ENCODE data around the gene SPOCD1.

DNA sequence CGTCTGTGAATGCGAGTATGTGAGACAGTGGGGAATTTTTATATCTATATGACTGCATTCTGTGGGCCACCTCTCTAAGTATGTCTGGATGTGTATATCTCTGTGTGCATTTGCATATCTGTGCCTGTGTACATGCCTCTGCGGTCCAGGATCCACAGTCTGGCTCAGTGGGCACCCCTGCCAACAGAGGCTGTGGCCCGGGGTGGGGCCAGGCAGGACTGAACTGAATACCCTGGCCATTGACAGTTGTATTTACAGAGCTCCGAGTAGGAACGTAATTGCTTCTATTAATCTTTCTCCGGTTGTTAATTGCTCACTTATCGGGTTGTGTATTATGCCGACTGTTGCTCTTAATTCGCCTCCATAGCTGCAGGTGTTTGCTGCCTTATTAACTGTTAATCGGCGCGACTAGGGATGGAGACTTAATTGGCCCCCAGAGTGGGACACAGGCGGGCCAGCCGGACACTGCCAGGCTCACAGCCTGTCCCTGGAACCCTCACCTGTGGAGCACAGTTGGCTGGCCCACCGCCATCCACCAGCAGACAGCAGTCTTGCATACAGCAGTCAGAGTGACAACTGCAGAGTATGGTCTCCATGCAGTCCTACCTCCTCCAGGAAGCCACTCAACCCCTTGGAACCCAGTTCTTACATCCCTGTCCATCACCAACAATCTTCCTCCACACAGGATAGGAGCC lies 29.3 kb downstream of the SPOCD1 start:
- TF ChIP-seq, protein P1, sequence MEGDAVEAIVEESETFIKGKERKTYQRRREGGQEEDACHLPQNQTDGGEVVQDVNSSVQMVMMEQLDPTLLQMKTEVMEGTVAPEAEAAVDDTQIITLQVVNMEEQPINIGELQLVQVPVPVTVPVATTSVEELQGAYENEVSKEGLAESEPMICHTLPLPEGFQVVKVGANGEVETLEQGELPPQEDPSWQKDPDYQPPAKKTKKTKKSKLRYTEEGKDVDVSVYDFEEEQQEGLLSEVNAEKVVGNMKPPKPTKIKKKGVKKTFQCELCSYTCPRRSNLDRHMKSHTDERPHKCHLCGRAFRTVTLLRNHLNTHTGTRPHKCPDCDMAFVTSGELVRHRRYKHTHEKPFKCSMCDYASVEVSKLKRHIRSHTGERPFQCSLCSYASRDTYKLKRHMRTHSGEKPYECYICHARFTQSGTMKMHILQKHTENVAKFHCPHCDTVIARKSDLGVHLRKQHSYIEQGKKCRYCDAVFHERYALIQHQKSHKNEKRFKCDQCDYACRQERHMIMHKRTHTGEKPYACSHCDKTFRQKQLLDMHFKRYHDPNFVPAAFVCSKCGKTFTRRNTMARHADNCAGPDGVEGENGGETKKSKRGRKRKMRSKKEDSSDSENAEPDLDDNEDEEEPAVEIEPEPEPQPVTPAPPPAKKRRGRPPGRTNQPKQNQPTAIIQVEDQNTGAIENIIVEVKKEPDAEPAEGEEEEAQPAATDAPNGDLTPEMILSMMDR (IDR thresholded peaks at IDR 0.05), result no peak
- TF ChIP-seq ZFX (IDR thresholded peaks at IDR 0.05; ENCODE audit: borderline replicate concordance), result no peak
